ENCODE data around the gene PAK5. TPM values are rescaled to one million over a fixed set of nuclear protein-coding genes. Genes with fewer than 3 reads are reported as not detected.

Gene PAK5
- total and polyA plus RNA-seq, 9 of the 15 experiments (the other 6 are each of a cell fraction or from before 2014, with no cell fraction given): not detected

GRCh38 chr20:9575836-9576235 is 263.0 kb downstream of the PAK5 start:
- no peak for FAIRE-seq
- no peak for ATAC-seq
- Histone ChIP-seq H3K9ac (ENCODE audit: insufficient read depth in 1 of 2, low read depth in 2 of 2, low read length in 2 of 2) (no peak overlapping the region), H3K4me3 (no peak overlapping the region), H3K4me1 (replicated peaks in 1 of 2; ENCODE audit: control insufficient read depth in 2 of 2, insufficient read depth in 2 of 2, low read length in 2 of 2) (no peaks in the 10 kb centered on the region), H3K27ac (ENCODE audit: extremely low read depth, low read depth, low read length) (no peak overlapping the region), H3K9me3 (replicated peaks; ENCODE audit: control insufficient read depth, insufficient read depth, low read depth, low read length) (no peaks in the 10 kb centered on the region), H3K9me1 (ENCODE audit: control insufficient read depth, insufficient read depth, low read length) (no peaks in the 10 kb centered on the region), H3K79me2 (ENCODE audit: control insufficient read depth, insufficient read depth, low read length) (no peaks in the 10 kb centered on the region), H3K27me3 (ENCODE audit: control insufficient read depth in 2 of 2, insufficient read depth in 2 of 2, low read length in 2 of 2) (no peaks in the 10 kb centered on the region), H4K20me1 (replicated peaks; ENCODE audit: control insufficient read depth, insufficient read depth, low read length) (no peaks in the 10 kb centered on the region), H3K4me2 (ENCODE audit: insufficient read depth, low read length) (no peak overlapping the region), H2AFZ (ENCODE audit: low read depth, low read length) (no peak overlapping the region), H3K36me3 (ENCODE audit: control insufficient read depth, insufficient read depth, low read length) (no peaks in the 10 kb centered on the region)
- intact Hi-C loops (cut with micrococcal nuclease) (no loop called here), in situ Hi-C loops (cut with MboI) (no loop called here)
- 0% methylated on average over 1 of the region's 1 CpG for WGBS (ENCODE audit: insufficient coverage, low coverage, missing lambda C conversion rate)
- POLR2A ChIA-PET: no interaction called here
- no TSS peak for BruUV-seq (replicated peaks)
- DNase-seq (ENCODE audit: extremely low read depth in 1 of 4, low spot score in 3 of 4): no peak
- no peak for TF ChIP-seq USF2 (CRISPR knock-in tag; IDR thresholded peaks at IDR 0.05)
- no peak for TF ChIP-seq MXD1 (CRISPR knock-in tag; IDR thresholded peaks at IDR 0.05; ENCODE audit: borderline replicate concordance, poor library complexity, severe bottlenecking)
- TF ChIP-seq FOXJ3 (CRISPR knock-in tag; IDR thresholded peaks at IDR 0.05): no peak
- TF ChIP-seq TCF15 (CRISPR knock-in tag; IDR thresholded peaks at IDR 0.05): no peak
- no peak for TF ChIP-seq RFX1 (IDR thresholded peaks at IDR 0.05)
- TF ChIP-seq CUX1 (CRISPR knock-in tag; IDR thresholded peaks at IDR 0.05): no peak
- CTCF ChIA-PET (ENCODE audit: low intra/inter-chr PET ratio): no interaction called here
